ENCODE measurements around the gene CDK14.

Gene CDK14

DNA sequence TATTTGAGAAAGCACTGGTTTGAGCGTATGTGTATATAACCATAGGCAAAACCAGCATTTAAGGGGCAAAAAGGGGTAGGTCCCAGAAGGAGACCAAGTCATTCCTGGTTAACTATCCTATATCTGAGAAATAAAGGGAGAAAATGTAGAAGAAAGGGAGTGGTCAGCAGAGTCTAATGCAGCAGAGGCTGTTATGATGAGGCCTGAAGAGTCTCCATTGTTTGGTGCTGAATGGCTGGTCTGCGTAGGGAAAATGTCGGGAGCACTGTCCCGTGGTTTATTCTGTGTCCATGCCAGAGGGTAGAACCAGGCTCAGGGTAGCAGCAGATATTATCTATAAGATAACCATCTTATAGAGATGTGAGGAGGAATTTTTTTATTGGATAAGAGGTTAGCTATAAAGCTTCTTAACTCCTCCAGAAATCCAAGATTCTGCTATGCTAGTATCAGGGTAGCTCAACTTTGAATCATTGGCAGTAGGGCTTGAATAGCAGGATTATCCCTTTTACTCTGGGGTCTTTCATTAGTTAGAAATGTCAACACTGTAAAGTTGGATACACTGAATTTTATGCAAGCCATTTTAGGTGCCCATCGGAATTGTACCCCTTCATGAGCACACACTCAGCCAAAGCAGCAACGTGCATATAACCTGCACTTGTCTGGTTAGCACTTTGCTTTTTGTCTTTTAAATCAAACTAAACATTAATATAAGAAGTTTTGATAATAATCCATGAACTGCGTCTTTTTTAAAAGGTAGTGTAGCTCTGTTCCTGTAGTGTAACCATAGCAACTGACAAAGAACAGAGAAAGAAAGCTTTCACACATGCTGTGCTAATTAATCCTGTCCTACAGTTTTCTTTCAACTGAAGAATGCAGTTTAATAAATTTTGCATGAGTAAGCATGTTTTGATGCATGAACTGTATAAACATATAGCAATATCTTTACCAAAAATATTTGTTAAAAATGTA lies 356.1 kb downstream of the CDK14 start:
- DNase-seq (ENCODE audit: low spot score): no peak

- no peak for DNase-seq (ENCODE audit: low spot score)
Measured at GRCh38 chr7:90955641-90956207, 359.6 kb downstream of the CDK14 start.

DNA sequence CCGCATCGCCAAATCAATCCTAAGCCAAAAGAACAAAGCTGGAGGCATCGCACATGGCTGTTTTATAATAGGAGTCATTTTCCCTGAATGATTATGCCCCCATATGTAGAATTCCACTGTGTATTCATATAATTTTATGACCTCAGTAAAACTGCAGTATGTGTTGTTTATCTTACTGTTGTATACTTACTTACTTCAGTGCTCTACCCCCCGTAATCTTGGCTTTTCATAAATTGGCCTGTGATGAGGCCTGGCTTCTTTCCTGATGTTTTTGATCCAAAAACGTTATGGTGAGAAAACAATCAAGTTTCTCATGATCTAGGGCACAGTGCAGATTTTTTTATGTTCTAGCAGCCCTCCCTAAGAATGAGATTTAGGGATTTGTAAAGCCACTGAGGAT lies 361.8 kb downstream of the CDK14 start:
- no peak for DNase-seq (ENCODE audit: low spot score)

DNA sequence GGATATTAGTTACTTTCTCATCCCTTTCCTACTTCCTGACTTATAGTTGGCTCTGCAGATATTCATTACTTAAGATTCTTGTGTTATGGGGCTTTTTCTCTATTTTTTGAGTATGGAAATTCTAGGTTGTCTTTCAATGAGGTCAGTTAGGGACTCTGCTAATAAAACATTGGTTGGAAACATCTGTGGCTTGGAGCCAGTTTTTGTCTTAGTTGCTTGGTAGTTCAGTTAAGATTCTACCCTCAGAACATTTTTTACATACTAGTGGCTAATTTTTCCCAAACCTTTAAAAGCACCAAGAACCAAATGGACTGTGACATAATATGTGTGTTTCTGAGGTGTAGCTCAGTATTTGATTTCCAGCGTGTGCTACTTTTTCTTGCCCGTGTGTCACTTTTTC lies 362.5 kb downstream of the CDK14 start:
- no peak for DNase-seq (ENCODE audit: low spot score)

DNA sequence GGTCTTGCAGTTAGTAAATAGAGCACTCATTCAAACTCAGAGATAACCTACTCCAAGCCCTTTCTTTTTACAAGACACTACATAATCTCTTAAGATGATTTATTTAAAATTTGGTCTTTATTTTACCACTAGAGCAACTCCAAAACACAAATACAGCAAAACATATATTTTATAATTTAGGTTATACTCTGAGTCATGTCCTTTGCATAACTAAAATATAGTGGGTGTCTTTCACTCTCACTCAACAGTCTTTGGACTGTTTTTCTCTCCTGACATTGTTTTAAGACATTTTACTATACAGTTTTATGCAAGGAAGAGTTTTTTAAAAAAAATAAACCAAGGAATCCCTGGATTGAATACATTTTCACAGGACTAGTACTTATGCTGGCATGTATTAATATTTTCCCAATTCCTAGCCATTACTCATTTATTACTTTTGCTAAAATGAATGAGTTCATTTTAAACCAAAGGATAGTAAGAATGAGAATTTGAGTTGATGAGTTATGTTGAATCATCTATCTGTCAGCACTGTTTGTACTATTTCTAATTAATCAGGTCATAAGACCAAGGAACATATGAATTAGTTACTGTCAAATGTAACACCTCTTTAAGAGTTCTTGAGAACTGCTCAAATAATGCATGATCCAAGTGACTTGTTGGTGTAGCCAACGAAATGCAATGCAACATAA lies 365.1 kb downstream of the CDK14 start:
- DNase-seq (ENCODE audit: low spot score): no peak

- no peak for DNase-seq (ENCODE audit: low spot score)
Measured at GRCh38 chr7:90965211-90965610, 369.1 kb downstream of the CDK14 start.

DNA sequence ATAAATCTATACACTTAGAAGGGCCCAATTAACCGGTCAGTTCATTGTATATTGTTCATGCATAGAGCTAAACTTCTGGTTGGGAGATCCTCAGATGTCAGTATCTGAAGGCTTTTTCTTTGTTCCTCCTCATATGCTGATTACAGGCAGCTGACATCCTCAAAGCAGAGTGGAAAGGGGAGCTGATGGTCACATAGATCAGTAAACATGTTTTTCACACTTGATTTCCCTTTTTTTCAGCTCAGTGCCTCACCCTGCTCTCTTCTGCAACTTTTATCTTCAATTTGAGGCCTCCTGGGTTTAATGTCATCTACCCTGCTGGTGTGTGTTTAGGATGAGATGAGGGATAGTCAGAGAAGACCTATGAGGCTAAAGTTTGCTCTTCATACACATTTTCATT lies 370.2 kb downstream of the CDK14 start:
- no peak for DNase-seq (ENCODE audit: low spot score)

DNA sequence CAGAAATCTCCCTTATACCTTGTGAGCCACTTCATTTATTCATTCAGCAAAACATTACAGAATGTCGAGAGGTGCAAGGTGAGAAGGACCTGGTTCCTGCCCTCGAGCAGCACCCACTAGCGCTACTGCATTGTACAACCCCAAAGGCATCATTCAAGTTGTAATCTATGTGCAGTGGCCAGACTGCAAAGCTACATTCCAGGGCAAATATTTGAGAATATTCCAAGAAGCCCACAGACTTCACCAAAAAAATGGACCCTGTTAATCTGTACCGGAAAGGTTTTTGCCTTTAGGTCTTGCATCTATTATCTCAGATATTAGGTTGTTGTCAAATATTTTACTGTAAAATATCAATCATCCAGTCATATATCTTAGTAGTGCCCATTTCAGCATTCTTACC lies 372.8 kb downstream of the CDK14 start:
- DNase-seq (ENCODE audit: low spot score): no peak

- no peak for DNase-seq (ENCODE audit: low spot score)
Measured at GRCh38 chr7:90972906-90973550, 376.9 kb downstream of the CDK14 start.

- DNase-seq (ENCODE audit: low spot score): no peak
Measured at GRCh38 chr7:90977056-90977455, 380.9 kb downstream of the CDK14 start.

DNA sequence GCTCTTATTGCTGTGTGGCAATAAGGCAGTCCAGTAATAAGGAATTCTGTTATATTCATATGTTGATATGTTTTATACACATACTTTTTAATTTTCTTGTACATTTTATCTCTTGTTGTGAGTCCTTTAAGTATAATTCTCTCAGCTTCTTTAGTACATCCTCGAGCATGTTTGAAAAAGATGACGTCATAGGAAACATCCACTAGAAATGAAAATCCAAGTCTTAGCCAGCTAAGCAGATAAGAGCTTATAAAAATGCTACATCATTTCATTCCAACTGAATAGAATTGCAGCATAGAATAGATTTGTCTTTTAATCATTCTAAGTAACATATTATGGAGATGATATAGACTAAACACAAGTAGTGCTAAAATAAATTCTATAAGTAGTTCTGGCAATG lies 384.4 kb downstream of the CDK14 start:
- no peak for DNase-seq (ENCODE audit: low spot score)

GRCh38 chr7:90982228-90982627 lies 386.1 kb downstream of the CDK14 start:
- DNase-seq (ENCODE audit: low spot score): no peak

DNA sequence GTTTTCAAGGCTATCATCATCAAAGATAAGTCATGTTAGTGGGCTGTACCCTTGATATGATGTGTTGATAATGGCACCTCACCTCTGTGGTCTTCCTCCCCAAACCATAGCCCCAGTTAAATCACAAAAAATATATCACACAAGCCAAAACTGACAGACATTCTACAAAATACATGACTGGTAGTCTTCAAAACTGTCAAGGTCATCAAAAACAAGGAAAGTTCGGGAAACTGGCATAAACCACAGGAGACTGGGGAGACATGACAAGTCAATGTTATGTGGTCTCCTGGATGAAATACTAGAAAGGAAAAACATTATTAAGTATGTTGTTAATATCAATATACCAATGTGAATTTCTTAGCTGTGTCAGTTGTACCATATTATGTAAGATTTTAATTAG lies 388.6 kb downstream of the CDK14 start:
- no peak for DNase-seq (ENCODE audit: low spot score)

- no peak for DNase-seq (ENCODE audit: low spot score)
Measured at GRCh38 chr7:90988516-90988915, 392.4 kb downstream of the CDK14 start.

DNA sequence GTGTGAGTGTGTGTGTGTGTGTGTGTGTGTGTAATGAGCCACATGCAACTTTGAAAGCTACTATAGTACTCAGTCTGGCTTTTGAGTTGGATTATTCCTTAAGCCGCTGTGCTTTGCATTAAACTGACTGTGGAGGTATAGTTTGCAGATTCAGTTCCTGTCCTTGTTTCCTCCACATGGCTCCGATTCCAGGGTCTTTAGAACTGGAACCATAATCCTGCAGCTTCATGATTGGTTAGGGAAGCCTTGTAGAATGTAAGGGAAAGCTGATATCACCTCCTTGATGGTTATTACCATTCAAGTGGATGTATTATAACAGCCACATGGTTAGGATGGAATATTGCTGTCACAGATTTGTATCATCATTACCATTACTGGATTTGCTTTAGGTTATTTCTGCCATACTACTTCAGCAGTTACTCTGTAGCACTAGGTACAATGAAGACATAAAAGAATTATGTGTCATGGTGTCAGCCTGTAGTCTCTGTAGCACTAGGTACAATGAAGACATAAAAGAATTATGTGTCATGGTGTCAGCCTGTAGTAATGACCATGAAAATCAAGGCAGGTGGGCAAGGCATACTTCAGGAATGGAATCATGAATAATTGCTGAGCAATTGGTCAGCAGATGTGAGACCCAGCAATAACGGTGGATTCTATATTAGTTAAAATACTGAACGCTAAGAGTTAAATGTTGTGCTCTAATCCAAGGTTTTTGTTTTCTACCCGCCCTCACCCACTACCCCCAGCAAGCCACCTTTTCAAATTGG lies 393.1 kb downstream of the CDK14 start:
- no peak for DNase-seq (ENCODE audit: low spot score)

DNA sequence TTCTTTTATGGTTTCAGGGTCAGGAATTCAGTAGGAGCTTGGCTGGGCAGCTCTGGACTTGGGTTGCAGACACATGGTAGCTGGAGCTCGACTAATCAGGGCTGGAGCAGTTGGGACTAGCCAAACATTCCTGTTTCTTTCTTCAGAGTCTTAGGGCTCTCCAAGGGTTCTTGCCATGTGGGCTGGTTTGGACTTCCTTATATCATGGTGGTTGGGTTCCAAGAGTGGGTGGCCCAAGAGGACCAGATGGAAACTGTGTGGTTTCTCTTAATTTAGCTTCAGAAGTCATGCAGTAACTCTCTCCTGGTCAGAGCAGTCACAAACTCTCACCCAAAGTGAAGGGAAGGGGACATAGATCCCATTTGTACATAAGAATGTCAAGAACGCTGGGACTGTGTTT lies 398.0 kb downstream of the CDK14 start:
- no peak for DNase-seq (ENCODE audit: low spot score)

DNA sequence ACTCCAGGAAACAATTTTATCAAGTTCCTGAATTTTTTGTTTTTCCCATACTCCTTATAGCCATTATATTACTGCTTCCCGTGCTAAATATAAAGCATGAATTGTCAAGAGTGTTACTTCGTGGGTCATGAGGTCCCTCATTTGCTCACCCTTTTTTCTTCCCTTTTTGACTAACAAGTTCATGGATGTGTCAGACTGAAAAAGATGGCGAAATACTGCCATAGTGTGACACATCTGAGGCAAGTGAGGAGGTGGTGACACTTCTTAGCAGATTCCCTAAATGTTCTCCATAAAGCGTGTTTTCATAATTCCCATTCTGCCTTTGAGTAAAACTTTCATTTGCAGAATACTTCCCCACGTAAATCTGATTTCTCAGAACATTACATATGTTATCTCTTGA lies 398.5 kb downstream of the CDK14 start:
- DNase-seq (ENCODE audit: low spot score): no peak

DNA sequence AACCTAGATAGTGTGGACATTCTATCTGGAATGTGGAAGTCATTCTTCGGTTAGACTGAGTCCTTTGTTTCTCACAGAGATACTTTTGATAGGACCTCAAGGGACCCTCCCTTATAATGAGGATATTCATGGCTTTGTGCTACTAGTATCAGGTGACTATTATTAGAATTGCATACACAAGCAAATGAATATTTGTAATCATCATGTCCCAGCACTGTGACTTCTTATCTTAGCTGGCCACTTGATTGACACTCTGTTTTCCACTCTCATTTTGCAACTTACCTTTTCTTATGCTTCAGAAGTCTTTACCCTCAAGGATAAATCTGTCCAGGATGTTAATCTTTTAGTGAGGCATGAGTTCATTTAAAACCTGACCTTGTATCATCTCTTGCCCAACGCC lies 399.9 kb downstream of the CDK14 start:
- DNase-seq (ENCODE audit: low spot score): no peak

- DNase-seq (ENCODE audit: low spot score): no peak
Measured at GRCh38 chr7:90999989-91000979, 404.2 kb downstream of the CDK14 start.

- no peak for DNase-seq (ENCODE audit: low spot score)
Measured at GRCh38 chr7:91005024-91005423, 408.9 kb downstream of the CDK14 start.

DNA sequence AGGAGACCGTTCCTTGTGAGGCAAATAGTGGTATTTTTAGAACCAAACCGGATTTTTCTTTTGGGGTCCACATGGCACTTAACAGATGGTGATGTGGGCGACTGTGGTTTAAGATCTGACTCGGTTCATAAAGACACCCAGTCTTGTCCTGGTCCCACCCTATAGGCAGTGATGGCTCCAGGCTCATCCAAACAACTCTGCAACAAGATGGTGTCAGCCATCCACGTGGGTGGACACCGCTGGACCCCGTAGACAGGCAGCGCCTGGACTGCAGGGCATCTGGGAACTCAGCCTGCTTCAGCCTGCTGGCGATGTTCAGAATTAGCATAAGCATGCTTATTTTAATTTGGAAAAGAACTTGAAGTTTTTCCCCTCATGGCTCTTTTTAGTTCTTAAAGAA lies 409.7 kb downstream of the CDK14 start:
- DNase-seq (ENCODE audit: low spot score): no peak

All from hematopoietic multipotent progenitor cell treated with erythropoietin and hydrocortisone succinate and interleukin-3 and kit ligand, for 17 days (in vitro differentiated cells).